COLO668 (cell line): Measurements from ENCODE around the gene NAA38.

Source experiments
- DNase-seq: peaks from one replicate; lab custom pipeline; 2025; ENCODE audit not compliant: unreplicated experiment; lab: John Stamatoyannopoulos, UW

NAA38 gene, protein sequence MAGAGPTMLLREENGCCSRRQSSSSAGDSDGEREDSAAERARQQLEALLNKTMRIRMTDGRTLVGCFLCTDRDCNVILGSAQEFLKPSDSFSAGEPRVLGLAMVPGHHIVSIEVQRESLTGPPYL

DNA sequence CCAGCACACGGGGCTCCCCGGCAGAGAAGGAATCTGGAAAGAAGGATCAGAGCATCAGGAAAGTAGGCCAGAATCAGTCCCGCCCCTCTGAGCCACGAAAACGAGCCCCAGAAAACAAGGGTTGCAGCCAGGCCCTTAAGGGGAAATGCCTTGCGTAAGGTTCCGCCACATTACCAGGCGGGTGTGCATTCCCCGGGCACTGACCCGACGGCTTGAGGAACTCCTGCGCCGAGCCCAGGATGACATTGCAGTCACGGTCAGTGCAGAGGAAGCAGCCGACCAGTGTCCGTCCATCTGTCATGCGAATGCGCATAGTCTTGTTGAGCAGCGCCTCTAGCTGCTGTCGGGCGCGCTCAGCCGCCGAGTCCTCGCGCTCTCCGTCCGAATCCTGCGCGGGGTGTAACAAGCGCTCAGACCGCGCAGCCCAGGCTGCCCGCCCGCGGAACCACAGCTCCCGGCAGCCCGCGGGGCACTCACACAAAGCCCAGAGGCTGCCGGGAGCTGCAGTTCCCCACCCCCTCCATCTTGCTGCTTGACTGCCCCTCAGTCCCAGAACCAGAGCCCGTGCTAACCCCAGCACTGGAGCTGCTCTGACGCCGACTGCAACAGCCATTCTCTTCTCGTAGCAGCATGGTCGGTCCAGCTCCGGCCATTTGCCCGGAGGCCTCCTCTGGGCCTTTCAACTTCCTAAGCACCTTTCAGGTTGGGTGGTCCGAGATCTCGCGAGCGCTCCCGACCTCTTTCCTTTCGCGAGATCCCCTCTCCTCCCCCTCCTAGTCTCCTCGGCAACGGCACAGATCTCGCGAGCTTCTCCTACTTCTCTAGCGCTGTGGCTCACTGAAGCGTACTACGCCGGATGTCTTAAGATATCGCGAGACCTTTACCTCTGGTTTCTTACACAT is at the start of gene NAA38:
Gene NAA38, minus strand, starts transcription at position 749 of the 902 bp plus-strand sequence. Its CDS starts 96 bp downstream, at position 653.
- peak; percentile 91 for DNase-seq

DNA sequence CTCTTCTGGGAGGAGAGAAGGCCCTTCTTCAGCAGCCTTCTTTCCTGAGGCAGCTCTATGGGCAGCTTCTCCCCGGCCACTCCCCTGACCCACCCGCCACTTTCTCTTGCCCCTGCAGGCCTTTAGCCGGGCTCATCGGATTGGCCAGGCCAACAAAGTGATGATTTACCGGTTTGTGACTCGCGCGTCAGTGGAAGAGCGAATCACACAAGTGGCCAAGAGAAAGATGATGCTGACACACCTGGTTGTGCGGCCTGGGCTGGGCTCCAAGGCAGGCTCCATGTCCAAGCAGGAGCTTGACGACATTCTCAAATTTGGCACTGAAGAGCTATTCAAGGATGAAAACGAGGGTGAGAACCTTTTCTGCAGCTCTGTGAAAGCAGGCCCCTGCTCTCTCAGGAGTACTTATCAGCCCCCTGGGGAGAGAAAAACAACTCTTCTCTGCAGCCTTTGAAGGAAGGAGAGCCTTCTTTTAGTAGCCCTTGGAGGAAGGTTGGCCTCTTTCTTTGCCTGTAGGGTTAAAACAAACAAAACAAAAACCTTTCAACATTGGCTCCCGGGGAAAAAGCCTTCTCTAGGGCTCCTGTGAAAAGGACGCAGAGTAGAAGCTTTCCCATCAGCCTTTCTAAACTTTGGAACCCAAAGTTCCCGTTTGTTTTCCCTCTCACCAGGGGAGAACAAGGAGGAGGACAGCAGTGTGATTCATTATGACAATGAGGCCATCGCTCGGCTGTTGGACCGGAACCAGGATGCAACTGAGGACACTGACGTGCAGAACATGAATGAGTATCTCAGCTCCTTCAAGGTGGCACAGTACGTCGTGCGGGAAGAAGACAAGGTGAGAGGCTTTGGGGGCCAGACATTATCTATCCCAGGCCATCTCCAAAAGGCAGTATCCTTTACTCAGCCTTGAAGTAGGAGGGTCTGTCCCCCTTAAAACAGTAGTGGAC is 46.1 kb upstream of the NAA38 start:
- DNase-seq: no peak

DNA sequence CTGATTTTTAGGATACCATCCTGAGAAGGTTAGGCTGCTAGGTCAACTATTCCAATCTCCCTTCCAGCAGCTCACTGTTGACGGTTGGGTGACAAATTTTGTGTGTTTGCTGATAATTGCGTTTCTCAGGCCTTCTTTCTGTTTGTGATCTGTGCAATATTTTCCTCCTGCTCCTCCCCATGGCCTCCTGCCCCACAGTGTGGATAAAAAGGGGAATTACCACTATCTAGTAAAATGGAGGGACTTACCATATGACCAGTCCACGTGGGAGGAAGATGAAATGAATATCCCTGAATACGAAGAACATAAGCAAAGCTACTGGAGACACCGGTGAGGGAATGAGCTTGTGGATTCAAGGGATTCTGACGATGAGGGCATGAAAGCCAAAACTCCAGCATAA is 40.4 kb upstream of the NAA38 start:
- DNase-seq: peak; percentile 0

DNA sequence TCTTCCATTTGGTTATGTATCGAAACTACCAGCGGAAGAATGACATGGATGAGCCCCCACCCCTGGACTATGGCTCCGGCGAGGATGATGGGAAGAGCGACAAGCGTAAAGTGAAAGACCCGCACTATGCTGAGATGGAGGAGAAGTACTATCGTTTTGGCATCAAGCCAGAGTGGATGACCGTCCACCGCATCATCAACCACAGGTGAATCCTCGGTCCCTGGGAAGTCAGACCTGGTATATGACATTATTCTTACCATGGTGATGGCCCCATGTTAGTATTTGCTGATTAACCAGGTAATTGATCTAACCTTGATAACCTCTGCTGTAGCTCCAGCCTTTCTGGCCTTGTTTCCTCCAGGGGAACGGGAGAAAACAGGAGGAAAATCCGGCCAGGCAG is 39.7 kb upstream of the NAA38 start:
- no peak for DNase-seq

DNA sequence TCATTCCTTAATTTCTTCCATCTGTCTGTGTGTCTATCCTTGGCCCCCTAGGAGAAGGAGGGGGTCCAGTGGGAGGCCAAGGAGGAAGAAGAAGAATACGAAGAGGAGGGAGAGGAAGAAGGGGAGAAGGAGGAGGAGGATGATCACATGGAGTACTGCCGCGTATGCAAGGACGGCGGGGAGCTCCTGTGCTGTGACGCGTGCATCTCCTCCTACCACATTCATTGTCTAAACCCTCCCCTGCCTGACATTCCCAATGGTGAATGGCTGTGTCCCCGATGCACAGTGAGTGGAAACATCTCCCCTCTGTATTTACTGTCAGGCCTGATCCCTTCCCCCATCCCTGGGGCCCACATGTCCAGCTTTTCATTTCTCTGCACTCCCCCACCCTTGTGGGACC is 37.5 kb upstream of the NAA38 start:
- no peak for DNase-seq

DNA sequence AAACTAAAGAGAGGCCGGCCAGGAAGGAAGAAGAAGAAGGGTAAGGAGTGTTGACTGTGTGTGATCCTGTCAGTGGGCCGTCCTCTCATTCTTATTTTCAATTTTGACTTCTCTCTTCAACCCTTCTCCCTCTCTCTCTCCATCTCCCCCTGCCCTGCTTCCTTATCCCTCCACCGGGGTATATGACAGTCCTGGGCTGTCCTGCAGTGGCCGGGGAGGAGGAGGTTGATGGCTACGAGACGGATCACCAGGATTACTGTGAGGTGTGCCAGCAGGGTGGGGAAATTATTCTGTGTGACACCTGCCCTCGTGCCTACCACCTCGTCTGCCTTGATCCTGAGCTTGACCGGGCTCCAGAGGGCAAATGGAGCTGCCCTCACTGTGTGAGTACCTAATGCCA is 36.9 kb upstream of the NAA38 start:
- DNase-seq: no peak

DNA sequence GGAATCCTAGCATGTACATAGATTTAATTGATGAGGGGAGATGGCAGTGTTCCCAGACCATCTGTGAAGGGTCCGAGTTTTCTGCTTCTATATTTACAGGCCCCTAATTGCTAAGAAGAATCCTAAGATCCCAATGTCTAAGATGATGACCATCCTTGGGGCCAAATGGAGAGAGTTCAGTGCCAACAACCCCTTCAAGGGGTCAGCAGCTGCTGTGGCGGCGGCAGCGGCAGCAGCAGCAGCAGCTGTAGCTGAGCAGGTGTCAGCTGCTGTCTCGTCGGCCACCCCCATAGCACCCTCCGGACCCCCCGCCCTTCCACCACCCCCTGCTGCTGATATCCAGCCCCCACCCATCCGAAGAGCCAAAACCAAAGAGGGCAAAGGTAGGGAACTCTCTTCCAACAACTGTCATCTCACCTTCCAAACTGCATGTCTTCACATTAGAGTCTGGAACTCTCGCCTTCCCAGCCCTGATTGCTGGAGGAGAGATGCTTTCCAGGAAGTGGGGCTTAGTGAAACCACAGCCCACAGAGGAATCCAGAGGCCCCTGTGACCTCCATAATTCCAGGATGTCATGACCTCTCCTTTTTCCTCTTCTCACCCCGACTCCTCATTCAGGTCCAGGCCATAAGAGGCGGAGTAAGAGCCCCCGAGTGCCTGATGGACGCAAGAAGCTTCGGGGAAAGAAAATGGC is 36.0 kb upstream of the NAA38 start:
- no peak for DNase-seq

DNA sequence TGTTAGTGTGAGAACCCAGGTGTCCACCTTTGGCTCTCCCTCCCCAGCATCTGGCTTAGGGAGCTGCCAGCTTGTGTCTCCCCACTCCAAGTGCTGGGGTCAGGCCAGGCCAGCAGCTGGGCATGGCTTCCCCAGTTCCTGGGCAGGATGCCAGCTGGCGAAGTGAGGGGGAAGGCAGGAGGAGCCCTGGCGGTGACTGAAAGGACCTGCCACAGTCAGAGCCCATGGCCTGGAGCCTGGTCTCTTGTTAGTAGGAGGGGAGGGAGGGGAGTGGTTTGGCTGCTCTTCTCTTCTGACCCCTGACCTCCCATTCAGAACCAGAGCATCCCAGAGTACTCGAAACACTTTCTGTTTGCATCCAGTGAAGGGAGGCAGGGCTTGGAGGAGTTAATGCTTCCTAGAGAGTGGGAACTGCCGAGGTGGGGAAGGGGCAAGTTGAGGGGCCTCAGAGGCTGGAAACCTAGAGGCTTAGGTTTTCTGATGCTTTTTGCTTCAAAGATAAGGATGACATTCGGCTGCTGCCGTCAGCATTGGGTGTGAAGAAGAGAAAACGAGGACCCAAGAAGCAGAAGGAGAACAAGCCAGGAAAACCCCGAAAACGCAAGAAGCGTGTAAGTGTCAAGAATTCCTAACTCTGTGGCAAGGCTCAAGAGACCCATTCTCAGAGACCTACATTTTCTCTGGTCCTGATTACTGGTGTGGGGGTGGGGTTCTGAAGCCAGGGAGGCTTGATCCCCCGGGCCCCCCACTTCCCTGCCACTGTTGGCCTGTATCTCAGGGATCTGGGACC is 32.0 kb upstream of the NAA38 start:
- peak; percentile 94 for DNase-seq

DNA sequence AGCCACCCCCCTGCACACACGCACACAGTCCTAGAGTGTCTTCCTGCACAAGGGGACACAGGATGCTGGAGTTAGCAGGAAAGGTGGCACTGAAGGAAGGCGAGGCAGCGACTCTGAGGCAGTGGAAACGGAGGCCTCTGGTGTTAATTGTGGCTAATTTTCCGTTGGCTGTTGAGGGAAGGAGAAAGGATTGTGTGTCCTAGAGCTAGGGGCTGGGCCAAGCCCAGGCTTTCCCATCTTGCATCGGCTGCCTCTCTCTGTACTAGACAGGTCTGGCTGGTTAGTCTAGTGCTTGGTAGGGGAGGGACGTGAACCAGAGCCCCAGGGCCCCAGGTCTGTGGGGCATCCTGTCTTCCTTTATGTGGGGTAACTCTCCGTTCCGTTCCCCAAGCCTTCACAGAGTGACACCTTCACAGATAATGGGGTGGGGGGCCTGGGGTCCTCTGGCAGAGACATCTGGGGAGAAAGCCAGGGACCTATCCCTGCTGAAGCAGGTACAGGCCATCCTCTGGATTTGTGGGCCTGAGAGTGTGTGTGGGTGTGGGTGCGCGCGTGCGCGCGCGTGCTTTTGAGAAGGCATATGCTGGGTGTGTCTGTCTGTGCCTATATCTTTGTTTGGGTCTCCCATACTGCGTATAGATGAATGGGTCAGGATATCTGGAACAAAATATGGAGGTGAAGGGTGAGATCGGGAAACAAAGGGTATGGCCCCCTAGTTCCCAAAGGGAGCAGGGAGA is 31.0 kb upstream of the NAA38 start, which contains the start of gene CHD3:
Gene CHD3, plus strand, starts transcription at position 606 of the 737 bp plus-strand sequence. CDS start 212 bp downstream, outside the sequence.
- peak; percentile 48 for DNase-seq

DNA sequence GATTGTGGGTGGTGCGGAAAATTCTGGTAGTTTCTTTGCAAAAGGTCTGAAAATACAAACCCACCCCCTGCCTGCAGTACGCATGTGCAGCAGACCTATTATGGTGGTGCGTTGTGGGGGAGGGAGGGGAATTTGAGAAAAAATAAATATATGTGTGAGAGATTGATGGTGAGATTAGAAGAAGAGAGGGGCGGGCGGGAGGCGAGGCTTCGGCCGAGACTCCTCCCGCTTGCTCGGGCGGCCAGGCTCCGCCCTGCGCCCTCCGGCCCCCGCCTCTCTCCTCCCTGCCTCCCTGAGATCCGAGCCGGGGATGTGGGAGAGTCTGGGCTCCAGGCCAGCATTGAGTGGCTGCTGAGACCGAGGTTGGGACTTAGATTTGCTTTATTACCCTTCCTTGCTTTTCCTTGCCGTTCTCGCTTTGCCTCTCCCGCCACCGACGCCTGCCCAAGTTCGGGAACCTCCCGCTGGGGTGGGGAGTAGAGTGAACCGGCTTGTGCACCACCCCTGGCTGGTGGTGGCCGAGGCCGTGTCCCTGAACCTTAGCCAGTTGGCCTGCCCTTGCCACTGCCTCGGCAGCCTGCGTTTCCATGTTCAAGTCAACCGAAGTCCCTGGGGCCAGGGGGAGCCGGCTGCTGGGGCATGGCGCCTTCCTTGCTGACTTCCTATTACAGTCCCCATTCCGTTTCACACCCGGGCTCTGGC is 30.3 kb upstream of the NAA38 start:
- DNase-seq: peak; percentile 89

DNA sequence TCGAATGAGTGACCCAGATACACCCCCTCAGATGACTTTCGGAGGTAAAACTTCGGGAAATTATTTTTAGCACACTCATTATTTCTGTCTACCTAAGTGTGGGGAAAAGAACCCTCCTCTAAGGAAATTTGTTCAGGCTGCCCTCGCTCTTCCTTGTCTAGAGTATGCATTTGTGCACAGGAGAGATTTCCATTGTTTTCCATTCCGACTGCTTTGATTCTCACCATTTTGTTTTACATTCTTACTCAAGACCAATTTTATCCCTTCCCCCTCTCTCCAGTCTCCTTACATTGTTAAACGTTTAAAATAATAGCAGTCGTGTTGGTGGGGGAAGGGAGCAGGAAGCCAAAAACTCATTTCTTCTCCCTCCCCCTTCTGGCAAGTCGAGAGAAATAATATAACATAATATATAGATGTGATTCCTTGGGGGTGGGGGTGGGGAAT is 29.7 kb upstream of the NAA38 start:
- no peak for DNase-seq

DNA sequence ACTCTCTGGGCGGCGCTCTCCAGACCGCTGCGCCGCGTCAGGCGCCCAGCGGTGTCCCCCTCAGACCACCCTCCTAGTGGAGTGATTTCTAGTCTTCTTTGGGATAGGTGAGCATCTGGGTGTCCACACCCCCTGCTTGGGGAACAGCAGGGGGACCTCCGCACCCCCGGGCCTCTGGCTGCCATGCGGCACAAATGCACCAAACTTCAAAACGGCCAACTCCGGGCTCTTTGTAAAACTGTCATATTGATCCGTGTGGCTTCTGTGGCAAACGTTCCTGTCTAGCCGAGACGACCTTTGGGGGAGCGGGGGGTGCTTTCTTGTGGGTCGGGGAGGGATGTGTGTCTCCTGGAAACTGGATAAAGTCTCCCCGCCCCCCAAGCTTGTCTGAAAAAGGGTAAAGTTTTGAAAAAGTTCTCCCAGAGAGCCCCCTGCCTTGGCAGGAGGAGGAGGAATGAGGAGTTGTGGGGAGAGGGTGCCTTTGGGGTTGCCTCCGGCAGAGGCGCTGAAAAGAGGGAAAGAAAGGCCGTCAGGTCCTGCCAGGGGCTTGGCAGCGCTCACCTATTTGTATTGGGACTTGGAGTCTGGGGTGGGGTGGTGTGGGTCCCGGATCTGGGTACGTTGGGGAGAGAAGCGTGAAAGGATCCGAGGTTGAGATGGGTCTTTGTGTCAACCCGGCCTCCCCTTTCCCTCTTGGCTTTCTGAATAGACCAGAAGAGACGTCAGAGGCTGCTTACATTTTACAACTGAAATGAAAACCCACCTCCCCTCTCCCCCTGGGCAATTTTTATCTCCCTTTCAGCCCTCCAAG is 29.1 kb upstream of the NAA38 start:
- peak; percentile 33 for DNase-seq

DNA sequence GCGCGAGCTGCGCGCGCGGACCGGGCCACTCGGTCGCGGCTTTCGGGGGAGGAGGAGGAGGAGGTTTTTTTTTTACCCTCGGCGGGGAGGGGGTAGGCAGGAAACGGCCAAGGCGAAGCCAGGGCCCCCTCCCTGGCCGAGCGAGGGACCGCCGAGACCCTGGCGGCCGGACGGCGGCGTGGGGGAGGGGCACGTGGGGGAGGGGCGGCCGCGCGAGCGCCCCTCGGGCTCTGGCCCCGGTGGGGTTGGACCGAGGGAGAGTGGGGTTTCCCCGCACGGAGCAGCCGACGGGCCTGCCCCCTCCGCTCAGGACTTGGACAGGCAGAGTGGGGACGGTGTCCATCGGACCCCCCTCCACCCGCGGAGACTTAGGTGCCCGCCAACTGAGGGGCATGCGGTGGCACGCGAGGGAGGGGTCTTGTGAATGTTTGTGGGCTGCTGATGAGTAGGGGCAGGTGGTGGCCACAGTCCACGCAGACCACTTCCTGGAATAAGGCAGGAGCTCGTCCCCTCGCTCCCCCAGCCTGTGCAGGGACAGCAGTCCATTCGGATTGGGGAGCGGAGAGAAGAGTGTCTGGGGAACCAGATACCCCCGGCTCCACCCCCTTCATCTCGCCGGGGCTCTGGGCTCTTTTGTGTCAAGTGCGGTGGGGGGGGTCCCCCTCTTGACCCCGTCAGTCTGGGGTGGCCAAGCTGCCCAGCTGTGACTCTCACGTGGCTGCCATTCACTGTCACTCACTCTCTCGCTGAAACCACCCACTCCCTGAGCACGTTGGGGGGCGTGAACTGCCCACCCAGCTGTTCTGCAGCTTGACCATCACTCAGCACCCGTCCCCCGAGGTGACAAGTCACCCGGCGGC is 28.2 kb upstream of the NAA38 start:
- DNase-seq: peak; percentile 63

DNA sequence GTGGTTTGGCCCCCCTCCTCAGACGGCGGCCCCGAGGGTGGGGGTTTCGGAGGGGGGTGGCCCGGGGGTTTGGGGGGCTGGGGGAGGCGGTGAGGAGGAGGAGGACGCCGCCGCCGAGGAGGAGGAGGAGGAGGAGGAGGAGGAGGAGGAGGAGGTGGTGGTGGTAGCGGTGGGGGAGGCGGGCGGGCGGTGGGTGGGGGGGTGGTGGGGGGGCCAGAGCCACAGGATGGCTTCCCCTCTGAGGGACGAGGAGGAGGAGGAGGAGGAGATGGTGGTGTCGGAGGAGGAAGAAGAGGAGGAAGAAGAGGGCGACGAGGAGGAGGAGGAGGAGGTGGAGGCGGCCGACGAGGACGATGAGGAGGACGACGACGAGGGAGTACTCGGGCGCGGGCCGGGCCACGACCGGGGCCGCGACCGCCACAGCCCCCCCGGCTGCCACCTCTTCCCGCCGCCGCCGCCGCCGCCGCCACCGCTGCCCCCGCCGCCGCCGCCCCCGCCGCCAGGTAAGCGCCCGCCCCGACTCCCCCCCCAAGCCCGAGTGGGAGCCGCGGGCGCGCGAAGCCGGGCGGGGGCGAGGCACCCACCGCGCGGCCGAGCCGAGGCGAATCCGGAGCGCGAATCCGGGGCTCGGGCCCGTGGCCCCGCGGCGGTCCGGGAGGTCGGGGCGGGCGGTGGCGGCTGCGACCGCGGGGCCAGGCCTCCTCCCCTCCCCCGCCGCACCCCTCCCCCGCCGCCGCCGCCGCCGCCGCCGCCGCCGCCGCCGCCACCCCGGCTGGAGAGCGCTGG is 27.4 kb upstream of the NAA38 start:
- DNase-seq: peak; percentile 48

DNA sequence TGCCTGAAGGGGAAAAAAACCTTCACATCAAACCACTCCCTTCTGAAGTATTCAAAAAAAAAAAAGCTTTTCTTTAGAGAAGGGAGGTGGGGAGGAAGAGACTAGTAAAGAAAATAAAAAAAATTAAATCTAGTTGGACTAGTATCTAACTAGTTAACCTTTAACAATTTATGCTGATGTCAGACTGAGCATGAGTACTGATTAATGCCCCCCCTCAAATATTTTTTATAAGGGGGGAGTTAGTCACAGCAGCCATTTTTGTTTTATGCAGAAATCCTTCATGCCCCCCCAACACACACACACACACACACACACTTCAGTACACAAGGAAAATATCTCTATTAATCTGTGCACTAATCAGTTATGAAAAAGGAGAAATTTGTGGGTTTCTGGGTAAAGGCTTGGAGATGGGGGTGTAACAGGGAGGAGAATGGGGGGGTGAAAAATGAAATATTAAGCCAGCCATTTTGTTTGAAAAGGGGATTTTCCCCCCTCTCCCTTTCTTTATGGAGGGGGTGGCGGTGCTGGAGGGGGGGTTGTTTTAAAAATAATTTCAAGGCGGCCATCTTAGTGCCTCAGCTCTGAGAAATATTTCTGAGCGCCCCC is 26.5 kb upstream of the NAA38 start:
- DNase-seq: peak; percentile 1

DNA sequence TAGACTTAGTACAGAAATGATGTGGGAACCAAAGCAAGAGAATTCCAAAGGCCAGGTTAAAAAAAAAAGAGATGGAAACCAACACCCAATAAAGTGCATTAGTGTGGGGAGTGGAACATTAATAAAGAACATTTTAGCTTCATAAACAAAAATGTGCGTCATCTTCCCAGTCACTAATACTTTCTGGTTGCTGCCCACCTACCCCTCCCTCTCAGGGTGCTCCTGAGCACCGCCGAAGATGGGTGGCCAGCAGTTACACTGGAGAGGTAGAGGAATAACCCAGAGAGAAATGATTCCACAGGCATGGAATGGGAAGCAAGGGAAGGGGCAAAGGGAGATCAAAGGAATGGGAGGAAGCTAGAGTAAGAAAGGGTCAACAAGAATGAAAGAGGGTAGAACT is 25.3 kb upstream of the NAA38 start:
- DNase-seq: no peak
